Activated naive CD8-positive, alpha-beta T cell treated with anti-CD3 and anti-CD28 coated beads, Interleukin-2, amount 50 U/mL, for 24 hours (primary cell): ENCODE data around the gene XRCC4.

Experiments used
- ATAC-seq: fragments of 150-1000 bp; cut with Tn5 transposase; one replicate; pipeline ENCODE4 v1.10.0; 2021
- DNase-seq: peaks from one replicate; pipeline ENCODE4 v3.0.0; 2021
- H3K27ac Mint-ChIP-seq: one replicate; pipeline ENCODE4 v1.8.0; 2021; ENCODE audit warnings: mild to moderate bottlenecking, mixed read lengths
- H3K27me3 Mint-ChIP-seq: one replicate; pipeline ENCODE4 v1.8.0; 2021; ENCODE audit warnings: mixed read lengths
- H3K36me3 Mint-ChIP-seq: one replicate; pipeline ENCODE4 v1.8.0; 2021; ENCODE audit warnings: low read depth, mixed read lengths
- H3K4me1 Mint-ChIP-seq: one replicate; pipeline ENCODE4 v1.8.0; 2021; ENCODE audit warnings: mixed read lengths
- H3K4me3 Mint-ChIP-seq: one replicate; pipeline ENCODE4 v1.8.0; 2021; ENCODE audit warnings: mild to moderate bottlenecking, moderate library complexity, mixed read lengths
- H3K9me3 Mint-ChIP-seq: one replicate; pipeline ENCODE4 v1.8.0; 2021; ENCODE audit warnings: mixed read lengths

Gene XRCC4

DNA sequence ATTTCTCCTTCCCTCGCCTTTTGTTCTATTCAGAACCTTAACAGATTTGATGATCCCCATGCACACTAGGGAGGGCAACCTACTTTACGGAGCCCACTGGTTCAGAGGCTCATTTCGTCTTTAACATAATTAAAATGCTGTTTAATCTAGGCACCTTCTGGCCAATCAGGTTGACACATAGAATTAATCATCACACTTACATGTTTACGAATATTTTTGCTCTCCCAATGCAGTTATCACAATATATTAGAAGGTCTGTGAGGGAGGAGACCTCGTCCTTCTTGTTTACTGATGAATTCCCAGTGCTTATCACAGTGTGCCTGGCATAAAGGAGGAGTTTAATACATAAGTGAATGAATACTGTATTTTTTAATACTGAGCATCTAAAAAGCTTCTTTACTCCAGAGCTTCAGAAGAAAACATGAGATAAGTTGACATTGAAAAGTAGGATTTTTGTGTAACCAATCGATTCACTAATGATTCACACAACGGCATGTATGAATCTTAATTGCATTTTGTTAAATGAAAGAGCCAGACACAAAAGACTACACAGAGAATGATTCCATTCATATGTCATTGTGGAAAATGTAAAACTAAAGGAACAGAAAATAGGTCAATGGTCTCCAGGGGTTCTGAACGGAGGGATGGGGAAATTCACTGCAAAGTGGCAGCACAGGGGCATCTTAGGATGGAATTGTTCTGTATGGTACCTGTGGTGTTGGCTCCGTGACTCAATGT lies 315.6 kb downstream of the XRCC4 start:
- H3K4me3 Mint-ChIP-seq = no peak overlapping the region
- no peaks in the 10 kb centered on the region for H3K36me3 Mint-ChIP-seq

DNA sequence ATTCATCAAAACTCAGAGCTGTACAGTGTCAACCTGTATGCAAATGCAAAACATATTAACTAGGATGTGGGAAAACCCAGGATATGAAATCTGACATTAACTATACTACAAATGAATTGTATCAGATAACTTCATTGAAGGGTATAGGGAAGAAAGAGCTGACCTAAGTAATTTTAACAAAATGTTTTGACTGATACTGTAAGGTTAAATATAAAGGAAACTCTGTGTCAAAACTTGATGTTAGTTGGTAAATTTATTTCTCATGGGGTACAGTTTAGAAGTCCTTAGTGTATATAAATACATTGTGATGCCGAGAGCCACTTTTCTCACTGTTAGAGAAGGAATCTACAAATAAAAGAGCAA lies 316.1 kb downstream of the XRCC4 start:
- no peaks in the 10 kb centered on the region for H3K36me3 Mint-ChIP-seq
- DNase-seq (no peak), ATAC-seq (no peak)
- no peaks in the 10 kb centered on the region for H3K4me1 Mint-ChIP-seq
- H3K27ac Mint-ChIP-seq = no peak overlapping the region
- H3K9me3 Mint-ChIP-seq = no peaks in the 10 kb centered on the region
- H3K27me3 Mint-ChIP-seq = no peaks in the 10 kb centered on the region
- no peak overlapping the region for H3K4me3 Mint-ChIP-seq

More for the DNA sequence above, 315.6 kb downstream of the XRCC4 start:
- Mint-ChIP-seq H3K9me3 (no peaks in the 10 kb centered on the region), H3K27ac (no peak overlapping the region), H3K4me1 (no peaks in the 10 kb centered on the region), H3K27me3 (no peaks in the 10 kb centered on the region)
- DNase-seq (no peak), ATAC-seq (no peak)

DNA sequence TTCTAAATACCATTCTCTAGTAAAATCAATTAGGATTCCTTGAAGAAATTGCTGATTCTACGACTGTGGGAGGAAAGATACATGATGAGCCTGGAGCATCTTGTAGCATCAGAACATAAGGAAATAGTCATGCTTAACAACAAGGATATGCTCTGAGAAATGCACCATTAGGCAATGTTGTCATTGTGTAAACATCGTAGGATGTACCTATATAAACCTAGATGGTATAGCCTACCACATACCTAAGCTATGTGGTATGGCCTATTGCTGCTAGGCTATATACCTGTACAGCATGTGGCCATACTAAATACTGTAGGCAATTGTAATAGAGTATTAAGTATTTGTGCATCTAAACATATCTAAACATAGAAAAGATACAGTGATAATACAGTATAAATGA lies 316.8 kb downstream of the XRCC4 start:
- no peaks in the 10 kb centered on the region for H3K4me1 Mint-ChIP-seq
- H3K9me3 Mint-ChIP-seq = no peaks in the 10 kb centered on the region
- no peaks in the 10 kb centered on the region for H3K36me3 Mint-ChIP-seq
- H3K4me3 Mint-ChIP-seq = no peak overlapping the region
- H3K27me3 Mint-ChIP-seq = no peaks in the 10 kb centered on the region
- no peak for ATAC-seq
- no peak overlapping the region for H3K27ac Mint-ChIP-seq
- DNase-seq = no peak

DNA sequence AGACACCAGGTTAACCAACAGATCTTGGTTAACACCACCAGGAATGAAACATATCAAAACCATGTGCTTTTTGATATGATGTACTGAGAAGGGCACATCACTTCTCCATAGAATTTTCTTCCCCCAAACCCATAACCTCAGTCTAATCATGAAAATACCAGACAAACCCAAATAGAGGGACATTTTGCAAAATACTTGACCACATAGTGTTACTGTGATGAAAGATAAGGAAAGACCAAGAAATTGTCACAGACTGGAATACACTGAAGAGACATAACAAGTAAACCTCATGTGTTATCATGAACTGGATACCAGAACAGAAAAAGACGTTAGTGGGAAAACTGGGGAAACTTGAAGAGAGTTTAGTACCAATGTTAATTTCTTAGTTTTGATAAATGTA lies 319.3 kb downstream of the XRCC4 start:
- Mint-ChIP-seq H3K9me3 (no peaks in the 10 kb centered on the region), H3K27me3 (no peaks in the 10 kb centered on the region), H3K4me1 (no peaks in the 10 kb centered on the region), H3K4me3 (no peak overlapping the region), H3K36me3 (no peaks in the 10 kb centered on the region), H3K27ac (no peak overlapping the region)
- ATAC-seq (no peak), DNase-seq (no peak)

DNA sequence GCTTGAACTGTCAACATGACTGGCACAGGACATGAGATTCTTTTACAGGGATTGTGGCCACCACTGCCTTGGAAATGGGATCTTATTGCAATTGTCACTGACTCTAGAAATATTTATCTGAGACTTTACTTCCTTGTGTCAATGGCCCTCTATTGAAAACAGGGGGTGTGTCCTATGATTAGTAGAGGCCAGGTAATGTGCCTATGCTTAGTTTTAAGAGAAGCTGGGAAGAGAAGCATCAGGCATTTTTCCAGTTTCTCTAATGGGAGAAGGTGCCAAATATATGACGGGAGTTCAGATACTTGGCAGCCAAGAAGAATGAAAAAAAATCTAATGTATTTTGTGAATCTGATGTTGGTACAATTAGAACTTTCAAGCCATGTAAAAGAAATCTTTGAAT lies 320.3 kb downstream of the XRCC4 start:
- ATAC-seq (no peak), DNase-seq (no peak)
- no peaks in the 10 kb centered on the region for H3K27me3 Mint-ChIP-seq
- H3K4me1 Mint-ChIP-seq = no peaks in the 10 kb centered on the region
- no peaks in the 10 kb centered on the region for H3K36me3 Mint-ChIP-seq
- H3K9me3 Mint-ChIP-seq = no peaks in the 10 kb centered on the region
- H3K27ac Mint-ChIP-seq = no peak overlapping the region
- H3K4me3 Mint-ChIP-seq = no peak overlapping the region

DNA sequence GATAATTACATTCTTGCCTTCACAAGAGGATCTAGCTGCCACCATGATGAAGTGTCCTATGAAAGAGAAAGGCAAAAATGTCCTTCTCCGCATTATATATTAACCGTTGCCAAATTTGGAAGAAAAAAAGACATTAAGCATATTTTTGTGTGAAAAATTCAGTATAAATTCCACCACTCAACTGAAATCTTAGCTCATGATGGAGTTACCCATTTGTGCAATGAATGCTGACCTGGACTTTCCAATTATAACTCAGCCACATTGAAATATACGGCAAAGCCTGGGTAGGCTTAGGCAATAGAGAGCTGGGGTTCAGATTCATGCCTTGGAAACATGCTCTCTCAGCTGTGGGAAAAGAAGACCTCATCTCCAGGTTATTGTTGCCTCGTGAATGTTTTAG lies 322.9 kb downstream of the XRCC4 start:
- Mint-ChIP-seq H3K27ac (no peak overlapping the region), H3K27me3 (no peaks in the 10 kb centered on the region), H3K4me1 (no peaks in the 10 kb centered on the region), H3K9me3 (no peaks in the 10 kb centered on the region), H3K36me3 (no peaks in the 10 kb centered on the region), H3K4me3 (no peak overlapping the region)
- DNase-seq (no peak), ATAC-seq (no peak)

DNA sequence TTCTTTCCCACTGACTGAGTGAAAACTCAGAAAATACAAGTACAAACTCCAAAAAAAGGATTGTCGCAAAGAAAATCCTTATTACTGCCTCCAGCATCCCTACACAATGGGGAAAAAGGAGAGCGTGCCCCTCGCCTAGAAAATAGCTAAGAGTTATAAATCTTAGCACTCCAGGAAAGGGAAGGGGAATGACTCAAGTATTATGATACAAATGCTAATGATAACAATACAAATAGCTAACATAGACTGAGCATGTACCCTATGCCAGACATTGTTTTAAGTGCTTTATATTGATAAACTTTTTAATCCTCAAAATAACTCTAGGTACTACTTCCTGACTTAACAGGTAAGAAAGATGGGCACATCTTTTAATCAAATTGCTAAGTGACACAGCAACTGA lies 323.4 kb downstream of the XRCC4 start:
- Mint-ChIP-seq H3K27me3 (no peaks in the 10 kb centered on the region), H3K36me3 (no peaks in the 10 kb centered on the region), H3K27ac (no peak overlapping the region), H3K4me1 (no peaks in the 10 kb centered on the region), H3K9me3 (no peaks in the 10 kb centered on the region), H3K4me3 (no peak overlapping the region)
- ATAC-seq (no peak), DNase-seq (no peak)

DNA sequence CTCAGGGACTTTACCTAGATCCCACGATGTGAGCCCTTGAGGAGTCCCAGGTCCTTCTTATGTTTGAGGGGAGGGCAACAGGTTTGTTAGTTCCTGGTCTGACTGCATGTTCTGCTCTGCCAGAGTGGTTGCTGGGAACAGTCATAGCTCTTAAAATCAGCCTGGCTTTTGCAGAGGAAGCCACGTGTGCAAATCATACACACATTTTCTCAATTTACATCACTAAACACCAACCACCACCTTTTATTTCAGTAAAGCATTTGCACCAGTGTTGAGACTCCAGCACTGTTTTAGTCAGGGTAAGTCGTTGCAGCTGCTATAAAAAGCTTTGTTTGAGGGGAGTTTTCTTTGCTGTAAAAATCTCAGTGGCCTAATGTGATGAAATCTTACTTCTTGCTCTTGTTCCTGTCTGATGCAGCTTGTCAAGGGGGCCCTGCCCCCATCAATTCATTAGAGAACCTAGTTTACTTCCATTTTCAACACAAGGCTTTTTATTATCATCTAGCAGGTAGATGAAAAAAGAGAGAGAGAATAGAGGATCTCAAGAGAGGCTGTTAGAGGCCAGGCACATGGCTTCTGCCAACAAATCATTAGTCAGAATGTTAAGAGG lies 323.9 kb downstream of the XRCC4 start:
- no peaks in the 10 kb centered on the region for H3K36me3 Mint-ChIP-seq
- ATAC-seq = no peak
- no peaks in the 10 kb centered on the region for H3K9me3 Mint-ChIP-seq
- H3K4me1 Mint-ChIP-seq = no peaks in the 10 kb centered on the region
- no peak overlapping the region for H3K27ac Mint-ChIP-seq
- H3K4me3 Mint-ChIP-seq = no peak overlapping the region
- no peaks in the 10 kb centered on the region for H3K27me3 Mint-ChIP-seq
- no peak for DNase-seq

DNA sequence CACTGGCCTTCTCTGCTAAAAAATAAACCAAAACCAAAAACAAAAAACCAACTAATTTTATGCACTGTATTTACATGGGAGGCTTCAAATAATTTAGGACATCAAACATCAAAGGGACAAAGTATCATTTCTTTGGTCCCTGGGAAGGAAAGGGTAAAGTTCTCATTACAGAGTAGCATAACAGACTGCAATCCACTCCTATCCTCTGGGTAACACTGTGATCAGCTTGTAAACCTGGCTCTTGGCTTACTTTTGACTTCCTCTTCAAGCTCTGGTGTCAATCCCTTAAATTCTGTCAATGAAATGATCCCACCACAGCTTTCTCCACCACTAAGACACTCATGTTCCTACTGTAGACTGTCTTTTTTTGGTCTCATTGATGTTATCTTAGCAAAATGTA lies 324.4 kb downstream of the XRCC4 start:
- no peak for ATAC-seq

More for the DNA sequence above, 324.4 kb downstream of the XRCC4 start:
- Mint-ChIP-seq H3K4me3 (no peak overlapping the region), H3K4me1 (no peaks in the 10 kb centered on the region), H3K36me3 (no peaks in the 10 kb centered on the region), H3K9me3 (no peaks in the 10 kb centered on the region), H3K27ac (no peak overlapping the region), H3K27me3 (no peaks in the 10 kb centered on the region)
- no peak for DNase-seq
